Suprapubic skin (tissue), 4 donors: Measurements from ENCODE around the gene VWF. TPM values are rescaled to one million over a fixed set of nuclear protein-coding genes. Genes with fewer than 3 reads are reported as not detected.

Experiments used
- DNase-seq, 2 donors: peaks; one replicate each; pipeline ENCODE4 v3.0.0-alpha.2; 2019; ENCODE audit warnings: low spot score in 2 of 2
- H3K27ac ChIP-seq: fragments of 200-600 bp; sonication (generic); one replicate; pipeline ENCODE4 v1.5.1; 2019
- H3K27me3 ChIP-seq: fragments of 200-600 bp; sonication (generic); one replicate; pipeline ENCODE4 v1.5.1; 2019
- H3K36me3 ChIP-seq: fragments of 200-600 bp; sonication (generic); one replicate; pipeline ENCODE4 v1.5.1; 2019
- H3K4me1 ChIP-seq: fragments of 200-600 bp; sonication (generic); one replicate; pipeline ENCODE4 v1.5.1; 2019
- H3K4me3 ChIP-seq: fragments of 200-600 bp; sonication (generic); one replicate; pipeline ENCODE4 v1.5.1; 2019; ENCODE audit warnings: mild to moderate bottlenecking
- H3K9me3 ChIP-seq: fragments of 200-600 bp; sonication (generic); one replicate; pipeline ENCODE4 v1.5.1; 2019
- CTCF ChIP-seq, 2 donors: fragments of 200-600 bp in 1 of 2; fragments of 450-650 bp in 1 of 2; sonication (generic) in 1 of 2; IDR thresholded peaks; one replicate each; pipeline ENCODE4 v1.5.1; 2016 to 2019; ENCODE audit warnings: antibody characterized with exemption in 2 of 2, mild to moderate bottlenecking in 1 of 2, moderate library complexity in 1 of 2
- EP300 ChIP-seq: sonication (generic); formaldehyde crosslinking; IDR thresholded peaks from one replicate; pipeline ENCODE4 v1.6.1; 2017; ENCODE audit warnings: antibody characterized with exemption
- POLR2A ChIP-seq, 2 donors: fragments of 450-650 bp; IDR thresholded peaks; one replicate each; pipeline ENCODE4 v1.6.1; 2017; ENCODE audit warnings: antibody characterized with exemption in 2 of 2, mild to moderate bottlenecking in 2 of 2, moderate library complexity in 2 of 2
- POLR2AphosphoS5 ChIP-seq, 3 donors: sonication (generic); formaldehyde crosslinking; IDR thresholded peaks; one replicate each; pipeline ENCODE4 v1.6.1; 2017; ENCODE audit warnings: antibody characterized with exemption in 3 of 3
- WGBS: methylation state at CpG from one replicate; pipeline ENCODE4 v1.1.5; 2018; 5-methylcytosine and 5-hydroxymethylcytosine counted together
- total RNA-seq, 4 donors: library from RNA; depleted of rRNA; stranded (reverse); fragments of >200 nt; gene quantifications; one replicate each; pipeline ENCODE4 v1.1.0, GENCODE V29; 2016

Gene VWF
- total RNA-seq, 4 donors from 2014 or later: 35.5 to 91.7 (median 61.7) TPM

DNA sequence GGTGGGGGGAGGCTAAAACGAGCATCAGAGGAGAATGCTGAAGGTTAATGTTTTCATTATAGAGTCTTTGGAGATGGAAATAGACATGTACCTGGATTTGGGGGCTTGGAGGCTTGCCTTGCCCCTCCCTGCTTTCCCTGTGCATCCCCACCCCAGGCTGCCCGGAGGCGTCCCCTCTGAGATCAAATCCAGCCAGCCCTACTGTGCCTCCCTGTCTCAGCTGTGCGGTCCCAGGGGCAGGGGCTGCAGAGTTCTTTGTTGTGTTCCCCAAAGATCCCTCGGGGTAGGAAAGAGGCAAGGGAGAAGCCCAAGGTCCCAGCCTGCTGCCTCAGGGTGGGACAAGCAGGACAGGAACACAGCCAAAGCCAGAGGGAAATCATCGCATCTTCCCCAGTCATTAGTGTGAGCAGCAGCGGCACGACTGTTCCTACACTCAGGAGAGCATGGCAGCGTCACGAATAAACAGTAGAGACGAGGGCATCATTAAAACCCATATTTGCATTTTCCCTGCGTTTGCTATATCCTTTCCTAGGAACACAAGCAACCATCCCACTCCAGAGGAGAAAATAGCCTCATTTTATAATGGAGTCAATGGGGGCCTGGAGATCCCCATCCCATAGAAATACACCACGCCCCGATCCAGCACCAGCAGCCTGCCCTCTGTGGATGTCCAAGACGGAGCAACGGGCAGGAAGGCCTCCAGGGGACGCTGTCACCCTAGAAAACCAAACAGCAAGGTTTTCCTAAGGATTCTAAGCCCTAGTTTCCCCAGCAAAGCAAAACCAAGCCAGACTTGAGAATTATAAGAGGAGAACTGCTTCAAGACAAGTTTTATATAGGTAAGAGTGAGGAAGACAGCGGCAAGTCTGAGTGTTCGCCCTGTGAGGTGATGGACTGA, 211.8 kb downstream of the VWF start:
- H3K4me1 ChIP-seq: no peaks in the 10 kb centered on the region
- H3K27me3 ChIP-seq: peaks cover 18% of the 10 kb centered on the region
- no peak overlapping the region for H3K4me3 ChIP-seq
- no peak overlapping the region for H3K27ac ChIP-seq
- H3K9me3 ChIP-seq: no peaks in the 10 kb centered on the region
- TF ChIP-seq CTCF (IDR thresholded peaks at IDR 0.05) (no peak), POLR2A (IDR thresholded peaks at IDR 0.05) (no peak), POLR2AphosphoS5 (IDR thresholded peaks at IDR 0.05) (no peak), EP300 (no peak)
- WGBS: 80% methylated on average over 19 of the region's 19 CpGs
- DNase-seq: no peak
- no peaks in the 10 kb centered on the region for H3K36me3 ChIP-seq

DNA sequence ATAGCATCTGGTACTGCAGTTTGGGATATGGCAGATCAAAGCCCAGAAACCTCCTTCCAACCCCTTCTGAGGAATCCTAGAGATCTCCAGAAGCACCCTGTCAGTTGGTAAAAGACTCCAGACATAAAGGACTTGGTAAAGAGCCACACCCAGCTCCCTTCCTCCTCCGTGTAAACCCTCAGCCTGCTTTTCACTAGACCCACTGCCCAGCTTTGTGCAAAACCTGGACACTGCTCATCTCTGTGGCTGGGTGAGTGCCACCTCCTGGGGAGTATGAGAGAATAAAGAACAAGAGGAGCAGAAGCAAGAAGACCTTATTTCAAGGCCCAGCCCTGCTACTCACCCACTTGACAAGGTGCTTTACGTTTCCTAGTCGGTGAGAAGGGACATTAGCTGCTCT, 212.5 kb downstream of the VWF start:
- 50% methylated on average over 3 of the region's 3 CpGs for WGBS
- H3K27ac ChIP-seq: no peak overlapping the region
- no peak for DNase-seq
- no peaks in the 10 kb centered on the region for H3K9me3 ChIP-seq
- H3K27me3 ChIP-seq: peaks cover 18% of the 10 kb centered on the region
- TF ChIP-seq POLR2A (IDR thresholded peaks at IDR 0.05) (no peak), POLR2AphosphoS5 (IDR thresholded peaks at IDR 0.05) (no peak), EP300 (no peak), CTCF (IDR thresholded peaks at IDR 0.05) (no peak)
- H3K4me3 ChIP-seq: no peak overlapping the region
- H3K4me1 ChIP-seq: no peaks in the 10 kb centered on the region
- no peaks in the 10 kb centered on the region for H3K36me3 ChIP-seq

GRCh38 chr12:5910790-5911548, 213.5 kb downstream of the VWF start:
- Histone ChIP-seq H3K9me3 (no peaks in the 10 kb centered on the region), H3K4me3 (no peak overlapping the region), H3K27me3 (peaks cover 18% of the 10 kb centered on the region), H3K36me3 (no peaks in the 10 kb centered on the region), H3K4me1 (no peaks in the 10 kb centered on the region), H3K27ac (no peak overlapping the region)
- no peak for DNase-seq
- TF ChIP-seq CTCF (IDR thresholded peaks at IDR 0.05) (no peak), POLR2A (IDR thresholded peaks at IDR 0.05) (no peak), POLR2AphosphoS5 (IDR thresholded peaks at IDR 0.05) (no peak), EP300 (no peak)
- WGBS: 86% methylated on average over 7 of the region's 7 CpGs

DNA sequence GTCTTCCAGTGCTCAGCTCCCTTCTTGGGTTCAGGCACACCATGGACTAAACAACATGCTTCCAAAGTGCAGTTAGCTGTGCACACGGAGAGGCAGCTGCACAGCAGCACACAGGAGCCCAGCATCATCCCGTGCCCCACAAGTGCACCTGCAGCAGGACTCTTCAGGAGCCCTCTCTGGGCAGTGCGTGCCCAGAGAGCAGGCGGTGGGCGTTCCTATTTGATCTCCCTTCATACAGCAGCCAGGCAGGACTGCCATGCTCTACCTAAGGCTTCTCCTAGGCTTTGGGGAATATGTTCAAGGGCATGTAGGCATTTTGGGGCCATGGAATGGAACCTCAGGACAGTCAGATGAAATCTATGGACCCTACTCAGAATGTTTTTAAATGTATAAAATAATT, 214.9 kb downstream of the VWF start:
- Histone ChIP-seq H3K27me3 (peaks cover 21% of the 10 kb centered on the region), H3K9me3 (no peaks in the 10 kb centered on the region), H3K4me1 (no peaks in the 10 kb centered on the region), H3K36me3 (no peaks in the 10 kb centered on the region), H3K27ac (no peak overlapping the region), H3K4me3 (no peak overlapping the region)
- WGBS: 90% methylated on average over 4 of the region's 5 CpGs
- TF ChIP-seq CTCF (IDR thresholded peaks at IDR 0.05) (no peak), POLR2A (IDR thresholded peaks at IDR 0.05) (no peak), POLR2AphosphoS5 (IDR thresholded peaks at IDR 0.05) (no peak), EP300 (no peak)
- DNase-seq: no peak

GRCh38 chr12:5908251-5908650, 216.2 kb downstream of the VWF start:
- TF ChIP-seq POLR2AphosphoS5 (IDR thresholded peaks at IDR 0.05) (no peak), POLR2A (IDR thresholded peaks at IDR 0.05) (no peak), EP300 (no peak), CTCF (IDR thresholded peaks at IDR 0.05) (no peak)

More at GRCh38 chr12:5908251-5908650, 216.2 kb downstream of the VWF start:
- H3K36me3 ChIP-seq: no peaks in the 10 kb centered on the region
- 94% methylated on average over 4 of the region's 7 CpGs for WGBS
- no peak for DNase-seq
- H3K9me3 ChIP-seq: no peaks in the 10 kb centered on the region
- peaks cover 21% of the 10 kb centered on the region for H3K27me3 ChIP-seq
- no peaks in the 10 kb centered on the region for H3K4me1 ChIP-seq
- H3K4me3 ChIP-seq: no peak overlapping the region
- H3K27ac ChIP-seq: no peak overlapping the region
